ENCODE results near the gene MRPL39. TPM values are rescaled to one million over a fixed set of nuclear protein-coding genes. Genes with fewer than 3 reads are reported as not detected.
A peak's percentile ranks its signal among the peaks of the same experiment; 100 is the strongest.

Gene MRPL39
- total RNA-seq, 1 experiment from 2014 or later, result 34.6 TPM

- DNase-seq (ENCODE audit: low read depth), result no peak
Measured at GRCh38 chr21:25615880-25616279, 8.6 kb upstream of the MRPL39 start.

DNA sequence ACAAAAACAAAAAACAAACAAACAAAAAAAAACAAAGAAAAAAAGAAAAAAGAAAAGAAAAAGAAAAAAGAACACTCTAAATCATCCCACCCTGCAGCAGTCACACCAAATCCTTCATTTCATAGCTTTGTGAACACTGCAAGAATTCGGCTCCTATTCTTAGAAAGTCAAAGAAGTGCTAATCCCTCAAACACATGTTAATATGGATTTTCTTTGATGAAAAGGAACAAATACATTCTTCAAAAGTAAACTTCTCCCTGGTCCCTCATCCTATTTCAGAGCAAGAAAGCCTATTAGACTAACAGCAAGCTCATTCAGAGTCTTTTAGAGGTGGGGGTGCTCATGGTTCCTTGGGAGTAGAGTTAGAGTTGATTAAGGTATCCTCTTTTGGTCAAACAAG lies 7.2 kb upstream of the MRPL39 start:
- no peak for DNase-seq (ENCODE audit: low read depth)

GRCh38 chr21:25608044-25608737 lies 910 bp upstream of the MRPL39 start:
- peak; percentile 80 for DNase-seq (ENCODE audit: low read depth)

DNA sequence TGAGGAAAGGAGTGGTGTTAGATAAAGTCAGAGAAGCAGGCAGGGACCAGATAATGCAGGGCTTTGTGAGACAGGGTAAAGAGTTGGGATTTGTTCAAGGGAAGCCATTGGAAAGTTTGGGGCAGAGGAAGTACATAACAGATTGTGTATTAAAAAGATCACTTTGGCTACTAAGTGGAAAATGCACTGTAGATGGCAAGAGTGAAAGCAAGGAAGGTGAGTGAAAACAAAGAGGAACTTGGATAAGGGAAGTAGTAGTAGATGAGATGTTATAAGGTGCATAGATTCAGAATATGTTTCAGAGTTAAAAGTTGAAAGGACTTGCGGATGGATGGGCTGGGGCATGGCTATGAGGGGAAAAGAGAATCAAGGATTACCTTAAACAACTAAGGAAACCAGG lies 17.4 kb downstream of the MRPL39 start:
- DNase-seq (ENCODE audit: low read depth), result no peak

- no peak for DNase-seq (ENCODE audit: low read depth)
Measured at GRCh38 chr21:25586791-25587190, 20.5 kb downstream of the MRPL39 start.

DNA sequence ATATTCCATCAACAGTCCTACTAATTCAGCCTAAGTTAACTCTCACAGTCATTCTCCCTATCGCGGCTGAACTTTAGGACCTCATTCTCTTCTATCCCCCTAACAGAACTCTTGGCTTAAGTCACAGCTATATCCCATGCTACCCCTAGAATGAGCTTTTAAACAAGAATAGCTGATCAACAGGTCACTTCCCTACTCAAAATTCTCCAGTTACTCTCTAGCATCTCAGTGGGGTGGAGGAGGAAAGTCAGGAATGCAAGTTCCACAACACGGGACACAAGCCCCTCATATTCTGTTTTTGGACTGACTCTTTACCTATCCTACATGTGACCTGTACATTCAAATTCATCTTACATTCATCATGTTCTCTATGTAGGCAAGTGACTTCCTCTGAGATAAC lies 21.0 kb downstream of the MRPL39 start:
- DNase-seq (ENCODE audit: low read depth), result no peak

GRCh38 chr21:25584833-25585676 lies 22.2 kb downstream of the MRPL39 start:
- DNase-seq (ENCODE audit: low read depth), result no peak

DNA sequence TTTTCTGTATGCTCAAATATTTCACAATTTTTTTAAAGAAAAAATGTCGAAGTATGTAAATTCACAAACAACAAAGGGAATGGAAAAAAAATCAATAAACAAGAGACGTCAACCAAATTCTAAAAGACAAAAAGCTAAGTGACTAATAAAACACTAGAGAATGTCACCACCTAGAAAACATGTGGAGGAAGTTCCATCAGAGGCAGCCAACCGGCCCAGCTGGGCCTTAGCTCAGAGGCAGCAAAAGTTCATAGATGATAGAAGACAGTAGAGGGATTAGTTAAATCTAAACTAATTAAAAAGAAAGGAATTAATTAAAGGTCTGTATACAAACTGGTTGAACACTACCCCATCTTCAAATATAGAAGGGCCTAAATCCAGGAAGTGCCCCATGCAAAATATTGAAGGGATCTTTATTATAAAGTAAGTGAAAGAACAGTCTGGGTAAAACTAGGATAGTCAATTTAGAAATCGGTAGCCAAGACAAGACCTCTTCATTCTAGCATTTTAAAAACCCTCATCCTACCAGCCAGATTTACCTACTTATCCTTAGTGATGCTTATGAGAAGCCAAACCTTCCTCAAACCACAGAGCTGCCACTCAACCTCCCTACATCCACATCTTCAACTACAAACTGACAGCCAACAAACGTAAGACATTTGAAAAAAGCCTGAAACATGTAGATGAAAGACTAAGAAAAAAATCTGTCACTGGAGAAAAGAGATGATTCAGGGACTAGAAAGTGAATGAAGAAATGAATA lies 23.7 kb downstream of the MRPL39 start:
- no peak for DNase-seq (ENCODE audit: low read depth)

DNA sequence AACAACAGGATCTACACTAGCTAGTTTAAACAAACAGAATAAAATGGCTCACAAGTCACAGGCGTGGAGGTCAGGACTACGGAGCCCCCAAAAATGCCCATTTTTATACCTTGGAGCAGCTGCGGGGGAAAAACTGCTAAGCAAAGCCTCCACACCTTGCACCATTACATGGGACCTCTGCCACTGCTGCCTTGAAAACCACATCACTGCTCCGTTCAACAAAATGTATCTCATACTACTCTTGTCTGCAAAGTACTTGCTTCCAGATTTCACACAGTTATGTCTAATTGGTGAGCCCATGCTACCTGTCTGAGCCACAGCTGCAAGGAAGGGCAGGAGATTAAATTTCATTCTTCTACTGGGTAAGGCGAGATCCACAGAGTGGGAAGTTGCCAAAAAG lies 24.4 kb downstream of the MRPL39 start:
- no peak for DNase-seq (ENCODE audit: low read depth)

DNA sequence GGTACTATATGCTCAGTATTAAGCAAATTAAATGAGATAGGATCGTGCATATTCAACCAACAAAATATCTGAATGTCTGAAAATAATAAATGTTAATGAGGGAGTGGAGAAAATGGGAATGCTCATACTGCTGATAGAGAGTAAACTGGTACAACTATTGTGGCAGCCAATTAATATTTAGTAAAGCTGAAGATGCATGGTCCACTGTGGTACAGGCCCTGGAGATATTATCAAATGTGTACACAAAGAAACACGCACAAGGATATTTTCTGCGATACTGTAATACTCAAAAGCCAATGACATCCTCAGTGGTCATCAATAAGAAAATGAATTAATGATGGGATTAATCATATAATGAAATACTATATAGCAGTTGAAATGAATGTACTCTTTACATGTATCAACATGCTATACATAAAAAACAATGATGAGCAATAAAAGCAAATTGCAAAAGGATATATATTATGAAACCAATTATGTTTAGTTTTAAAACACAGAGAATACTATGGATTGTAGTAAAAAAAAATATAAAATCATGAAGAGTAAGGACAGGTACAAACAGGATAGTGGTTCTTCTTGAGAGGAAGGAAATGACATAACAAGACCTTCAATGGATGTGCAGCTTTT lies 25.0 kb downstream of the MRPL39 start:
- DNase-seq (ENCODE audit: low read depth), result no peak

- DNase-seq (ENCODE audit: low read depth), result no peak
Measured at GRCh38 chr21:25581582-25581981, 25.7 kb downstream of the MRPL39 start.

GRCh38 chr21:25580912-25581260 lies 26.4 kb downstream of the MRPL39 start:
- no peak for DNase-seq (ENCODE audit: low read depth)

DNA sequence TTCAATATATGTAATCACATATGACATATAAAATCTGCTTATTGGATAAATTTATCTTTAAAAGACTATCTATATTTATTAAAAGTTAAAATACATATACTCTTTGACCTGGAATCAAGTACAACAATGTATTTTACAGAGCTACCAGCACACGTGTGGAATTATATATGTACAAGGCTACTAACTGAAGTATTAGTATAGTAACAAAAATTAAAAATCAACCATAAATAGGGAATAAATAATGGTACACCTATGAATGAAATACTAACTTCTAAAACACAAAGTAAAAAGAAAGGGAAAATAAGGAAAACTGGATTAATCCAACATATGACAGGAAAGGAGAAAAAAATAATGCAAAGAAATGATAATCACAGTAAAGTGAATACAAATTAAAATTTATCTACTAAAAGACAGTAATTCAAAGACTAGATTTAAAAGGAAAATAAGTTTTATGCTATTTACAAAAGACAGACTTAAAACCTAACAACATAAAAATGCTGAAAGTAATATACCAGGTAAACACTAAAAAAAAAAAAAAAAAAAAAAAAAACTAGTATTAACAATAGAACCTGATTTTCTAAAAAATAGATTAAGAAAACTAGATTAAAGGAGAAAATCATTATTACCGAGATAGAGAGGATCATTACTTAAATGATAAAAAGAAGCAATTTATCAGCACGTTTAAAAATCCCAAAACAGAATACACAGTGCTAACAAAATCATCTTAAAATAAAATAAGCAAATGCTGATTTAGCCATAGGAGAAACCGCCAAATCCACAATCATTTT lies 27.9 kb downstream of the MRPL39 start:
- no peak for DNase-seq (ENCODE audit: low read depth)

- no peak for DNase-seq (ENCODE audit: low read depth)
Measured at GRCh38 chr21:25578056-25578961, 29.0 kb downstream of the MRPL39 start.

DNA sequence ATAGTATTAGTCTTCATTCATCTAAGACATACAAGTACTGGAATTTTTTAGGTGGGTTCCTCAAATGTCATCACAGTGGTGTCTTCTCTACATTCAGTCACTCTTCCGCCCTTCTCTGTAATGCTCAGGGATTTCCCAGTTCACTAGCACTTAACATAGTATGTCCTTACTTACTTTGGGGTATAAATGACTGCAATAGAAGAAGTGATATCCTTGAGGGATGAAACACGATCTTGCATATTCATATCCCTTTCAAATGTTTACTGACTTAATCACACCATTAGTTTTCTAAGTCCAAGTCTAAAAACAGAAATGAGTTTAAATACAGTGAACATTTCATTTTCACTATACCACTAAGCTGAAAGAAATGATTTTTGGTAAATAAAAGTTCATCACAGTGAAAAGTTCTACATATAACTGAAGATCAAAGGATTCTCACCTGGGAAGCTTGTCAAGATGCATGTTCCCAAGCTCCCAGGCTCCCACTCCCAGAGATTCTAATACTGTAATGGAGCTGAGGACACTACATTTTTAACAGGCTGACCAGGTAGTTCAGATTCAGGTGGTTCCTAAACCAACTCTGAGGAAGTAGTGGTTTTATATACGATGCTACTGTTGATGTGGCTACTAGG lies 29.7 kb downstream of the MRPL39 start:
- DNase-seq (ENCODE audit: low read depth), result peak; percentile 17

DNA sequence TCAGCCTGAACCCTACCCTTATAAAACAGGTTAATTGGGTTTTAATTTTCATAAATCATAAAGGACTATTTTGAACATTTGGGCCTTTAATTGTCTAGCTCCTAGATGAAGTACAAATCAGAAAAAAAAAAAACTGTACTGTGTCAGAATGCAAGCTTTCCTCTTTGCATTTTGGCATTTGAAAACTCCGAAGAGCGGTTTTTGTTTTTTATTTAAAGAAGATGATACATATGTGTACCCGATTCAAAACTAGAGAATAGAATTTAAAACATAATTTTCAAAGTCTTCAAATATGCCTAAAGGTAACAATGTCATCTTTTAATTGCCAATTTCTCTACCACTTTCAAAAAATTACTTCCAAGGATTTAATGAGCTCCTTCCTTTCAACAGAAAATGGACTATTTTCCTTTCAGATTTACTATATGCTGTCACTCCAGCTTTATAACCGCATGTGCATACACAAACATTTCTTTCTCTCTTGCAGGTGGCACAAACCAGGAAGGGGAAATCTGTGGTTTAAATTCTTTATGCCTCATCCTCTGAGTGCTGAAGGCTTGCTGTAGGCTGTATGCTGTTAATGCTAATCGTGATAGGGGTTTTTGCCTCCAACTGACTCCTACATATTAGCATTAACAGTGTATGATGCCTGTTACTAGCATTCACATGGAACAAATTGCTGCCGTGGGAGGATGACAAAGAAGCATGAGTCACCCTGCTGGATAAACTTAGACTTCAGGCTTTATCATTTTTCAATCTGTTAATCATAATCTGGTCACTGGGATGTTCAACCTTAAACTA lies 33.7 kb downstream of the MRPL39 start:
- DNase-seq (ENCODE audit: low read depth), result peak; percentile 90

DNA sequence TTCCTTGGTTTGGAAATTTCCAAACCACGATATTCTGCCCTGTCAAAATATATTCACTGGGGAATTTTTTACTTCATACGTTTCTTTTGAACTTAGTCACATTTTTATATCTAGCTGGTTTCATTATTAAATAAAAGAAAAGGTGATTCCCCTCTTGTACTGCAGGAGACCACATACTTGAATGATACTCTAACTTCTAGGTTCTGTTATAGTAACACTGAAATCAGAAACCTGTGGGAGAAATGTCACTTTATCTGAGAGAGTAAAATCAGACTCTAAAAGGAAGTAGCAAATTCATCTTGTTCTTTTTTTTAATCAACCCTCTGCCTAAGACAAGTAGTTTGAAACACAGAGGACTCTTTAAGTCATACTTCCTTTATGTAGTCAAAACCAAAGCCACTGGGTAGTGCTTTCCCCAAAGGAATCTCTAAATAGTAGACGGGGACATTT lies 34.4 kb downstream of the MRPL39 start:
- DNase-seq (ENCODE audit: low read depth), result peak; percentile 35

- DNase-seq (ENCODE audit: low read depth), result no peak
Measured at GRCh38 chr21:25571726-25572121, 35.6 kb downstream of the MRPL39 start.

GRCh38 chr21:25569711-25570110 lies 37.6 kb downstream of the MRPL39 start:
- no peak for DNase-seq (ENCODE audit: low read depth)
